ENCODE results near the gene B3GAT1.
"Not testable (repeated sequence)": the region's sequence is repeated elsewhere in the genome, so short reads cannot be mapped to it uniquely, and the experiment has no call there.

Gene B3GAT1

GRCh38 chr11:134449051-134449450, 37.0 kb upstream of the B3GAT1 start:
- no peak for TF ChIP-seq CTCF (conservative IDR thresholded peaks at IDR 0.05; ENCODE audit: low read depth, low read length)
- no peak for DNase-seq (ENCODE audit: low read depth)
- no peak overlapping the region for H3K4me3 ChIP-seq (ENCODE audit: low read length)

GRCh38 chr11:134447696-134448095, 35.7 kb upstream of the B3GAT1 start:
- TF ChIP-seq CTCF (conservative IDR thresholded peaks at IDR 0.05; ENCODE audit: low read depth, low read length) = no peak
- DNase-seq (ENCODE audit: low read depth) = no peak
- H3K4me3 ChIP-seq (ENCODE audit: low read length) = no peak overlapping the region

GRCh38 chr11:134445601-134446325, 33.7 kb upstream of the B3GAT1 start:
- TF ChIP-seq CTCF (conservative IDR thresholded peaks at IDR 0.05; ENCODE audit: low read depth, low read length) = no peak
- no peak for DNase-seq (ENCODE audit: low read depth)

GRCh38 chr11:134444160-134445108, 32.4 kb upstream of the B3GAT1 start:
- not testable (repeated sequence) for DNase-seq (ENCODE audit: low read depth); H3K4me3 ChIP-seq (ENCODE audit: low read length)

More at GRCh38 chr11:134445601-134446325, 33.7 kb upstream of the B3GAT1 start:
- H3K4me3 ChIP-seq (ENCODE audit: low read length) = no peak overlapping the region

GRCh38 chr11:134443246-134443645, 31.2 kb upstream of the B3GAT1 start:
- H3K4me3 ChIP-seq (ENCODE audit: low read length) = no peak overlapping the region
- TF ChIP-seq CTCF (conservative IDR thresholded peaks at IDR 0.05; ENCODE audit: low read depth, low read length) = no peak
- DNase-seq (ENCODE audit: low read depth) = no peak

- H3K4me3 ChIP-seq (ENCODE audit: low read length) = no peak overlapping the region
- DNase-seq (ENCODE audit: low read depth) = no peak
- TF ChIP-seq CTCF (conservative IDR thresholded peaks at IDR 0.05; ENCODE audit: low read depth, low read length) = no peak
Measured at GRCh38 chr11:134442246-134442645, 30.2 kb upstream of the B3GAT1 start.

- no peak for TF ChIP-seq CTCF (conservative IDR thresholded peaks at IDR 0.05; ENCODE audit: low read depth, low read length)
- DNase-seq (ENCODE audit: low read depth) = no peak
- no peak overlapping the region for H3K4me3 ChIP-seq (ENCODE audit: low read length)
Measured at GRCh38 chr11:134441706-134442105, 29.7 kb upstream of the B3GAT1 start.
